A549 treated with GW870086 at 1 μM for 4 hours (cell line): ENCODE data around the gene DIO1. TPM values are rescaled to one million over a fixed set of nuclear protein-coding genes. Genes with fewer than 3 reads are reported as not detected.

Source experiments
- total RNA-seq: library from RNA; stranded (reverse); fragments of 200-300 nt; extraction: Qiagen RNA extraction; gene quantifications from 5 replicates; pipeline ENCODE4 v1.2.3, GENCODE V29; 2022; ENCODE audit warnings: low read depth

The DIO1 gene
- 0.09 to 0.16 TPM in 2 of 5 replicates, not detected in the others for total RNA-seq

GRCh38 chr1:53893999-53894636, at the start of gene DIO1:
Gene DIO1, plus strand, starts transcription at chr1:53894187. Its CDS starts 24 bp downstream, at chr1:53894211.

GRCh38 chr1:53889304-53890298, 4.4 kb upstream of the DIO1 start, which contains the start of gene YIPF1:
Gene YIPF1, minus strand, starts transcription at chr1:53889797. Its CDS starts 860 bp downstream, at chr1:53888937.

GRCh38 chr1:53945433-53946251, 51.7 kb downstream of the DIO1 start, which contains the start of gene IFT25:
Gene IFT25, minus strand, starts transcription at chr1:53945699. Its CDS starts 5,617 bp downstream, at chr1:53940082.

GRCh38 chr1:53946252-53947171, 52.5 kb downstream of the DIO1 start, which contains the start of gene LRRC42:
Gene LRRC42, plus strand, starts transcription at chr1:53946350. Its CDS starts 5,650 bp downstream, at chr1:53952000.

Other genes with a start within 250 kb of the DIO1 start
- gene GLIS1, start 155.0 kb upstream of the DIO1 start, total RNA-seq: 0.05 to 0.13 TPM (median 0.08 TPM) in 4 of 5 replicates, not detected in the other
- gene NDC1, start 55.9 kb upstream of the DIO1 start, total RNA-seq: 21.3 to 28.8 TPM (median 23.5 TPM) in 5 replicates
- gene YIPF1, start 4.4 kb upstream of the DIO1 start, total RNA-seq: 13.2 to 15.9 TPM (median 13.8 TPM) in 5 replicates
- gene IFT25, start 51.5 kb downstream of the DIO1 start, total RNA-seq: 29.9 to 37.4 TPM (median 31.0 TPM) in 5 replicates
- gene LRRC42, start 52.2 kb downstream of the DIO1 start, total RNA-seq: 27.6 to 28.8 TPM (median 28.4 TPM) in 5 replicates
- gene LDLRAD1, start 124.0 kb downstream of the DIO1 start, total RNA-seq: 0.06 TPM in 1 of 5 replicates, not detected in the others
- gene TMEM59, start 159.0 kb downstream of the DIO1 start, total RNA-seq: 112 to 126 TPM (median 118 TPM) in 5 replicates
- gene TCEANC2, start 159.4 kb downstream of the DIO1 start, total RNA-seq: 1.7 to 3.4 TPM (median 2.6 TPM) in 5 replicates